ENCODE measurements around the gene SNTG2. TPM values are rescaled to one million over a fixed set of nuclear protein-coding genes. Genes with fewer than 3 reads are reported as not detected.

Gene SNTG2
- total RNA-seq, 1 donor from 2014 or later, result 23.2 TPM

GRCh38 chr2:1402064-1402463 lies 451.4 kb downstream of the SNTG2 start:
- peaks cover 2% of the 10 kb centered on the region for H3K4me1 Mint-ChIP-seq (ENCODE audit: unreplicated experiment)
- DNase-seq (ENCODE audit: low spot score), result no peak
- TF ChIP-seq CTCF (IDR thresholded peaks at IDR 0.05; ENCODE audit: unreplicated experiment), result no peak
- H3K4me3 Mint-ChIP-seq (ENCODE audit: unreplicated experiment), result no peak overlapping the region
- H3K36me3 Mint-ChIP-seq (ENCODE audit: low read depth, unreplicated experiment), result no peaks in the 10 kb centered on the region
- H3K27ac Mint-ChIP-seq (ENCODE audit: unreplicated experiment), result no peak overlapping the region
- peaks cover 3% of the 10 kb centered on the region for H3K27me3 Mint-ChIP-seq (ENCODE audit: unreplicated experiment)
- no peaks in the 10 kb centered on the region for H3K9me3 Mint-ChIP-seq (ENCODE audit: unreplicated experiment)

GRCh38 chr2:1403565-1403964 lies 452.9 kb downstream of the SNTG2 start:
- TF ChIP-seq CTCF (IDR thresholded peaks at IDR 0.05; ENCODE audit: unreplicated experiment), result no peak
- no peaks in the 10 kb centered on the region for H3K36me3 Mint-ChIP-seq (ENCODE audit: low read depth, unreplicated experiment)
- no peak overlapping the region for H3K27ac Mint-ChIP-seq (ENCODE audit: unreplicated experiment)
- no peak for DNase-seq (ENCODE audit: low spot score)
- H3K4me3 Mint-ChIP-seq (ENCODE audit: unreplicated experiment), result no peak overlapping the region
- peaks cover 6% of the 10 kb centered on the region for H3K4me1 Mint-ChIP-seq (ENCODE audit: unreplicated experiment)
- peaks cover 3% of the 10 kb centered on the region for H3K27me3 Mint-ChIP-seq (ENCODE audit: unreplicated experiment)
- no peaks in the 10 kb centered on the region for H3K9me3 Mint-ChIP-seq (ENCODE audit: unreplicated experiment)

GRCh38 chr2:1405124-1405523 lies 454.5 kb downstream of the SNTG2 start:
- Mint-ChIP-seq H3K36me3 (ENCODE audit: low read depth, unreplicated experiment) (no peaks in the 10 kb centered on the region), H3K4me3 (ENCODE audit: unreplicated experiment) (no peak overlapping the region), H3K4me1 (ENCODE audit: unreplicated experiment) (peaks cover 3% of the 10 kb centered on the region), H3K27ac (ENCODE audit: unreplicated experiment) (no peak overlapping the region), H3K9me3 (ENCODE audit: unreplicated experiment) (no peaks in the 10 kb centered on the region), H3K27me3 (ENCODE audit: unreplicated experiment) (peaks cover 3% of the 10 kb centered on the region)
- DNase-seq (ENCODE audit: low spot score), result no peak
- no peak for TF ChIP-seq CTCF (IDR thresholded peaks at IDR 0.05; ENCODE audit: unreplicated experiment)

GRCh38 chr2:1405967-1406366 lies 455.3 kb downstream of the SNTG2 start:
- DNase-seq (ENCODE audit: low spot score), result no peak
- Mint-ChIP-seq H3K27me3 (ENCODE audit: unreplicated experiment) (peaks cover 5% of the 10 kb centered on the region), H3K4me1 (ENCODE audit: unreplicated experiment) (peaks cover 3% of the 10 kb centered on the region), H3K4me3 (ENCODE audit: unreplicated experiment) (no peak overlapping the region), H3K9me3 (ENCODE audit: unreplicated experiment) (no peaks in the 10 kb centered on the region), H3K36me3 (ENCODE audit: low read depth, unreplicated experiment) (no peaks in the 10 kb centered on the region), H3K27ac (ENCODE audit: unreplicated experiment) (no peak overlapping the region)
- no peak for TF ChIP-seq CTCF (IDR thresholded peaks at IDR 0.05; ENCODE audit: unreplicated experiment)

- Mint-ChIP-seq H3K4me1 (ENCODE audit: unreplicated experiment) (peaks cover 3% of the 10 kb centered on the region), H3K27me3 (ENCODE audit: unreplicated experiment) (peaks cover 8% of the 10 kb centered on the region), H3K9me3 (ENCODE audit: unreplicated experiment) (no peaks in the 10 kb centered on the region), H3K4me3 (ENCODE audit: unreplicated experiment) (no peak overlapping the region), H3K36me3 (ENCODE audit: low read depth, unreplicated experiment) (no peaks in the 10 kb centered on the region), H3K27ac (ENCODE audit: unreplicated experiment) (no peak overlapping the region)
- DNase-seq (ENCODE audit: low spot score), result no peak
- no peak for TF ChIP-seq CTCF (IDR thresholded peaks at IDR 0.05; ENCODE audit: unreplicated experiment)
Observed at GRCh38 chr2:1406434-1406833, 455.8 kb downstream of the SNTG2 start.

Measured in endothelial cell (in vitro differentiated cells).